Lower lobe of right lung (tissue), 2 donors: ENCODE measurements around the gene PLCL1. TPM values are rescaled to one million over a fixed set of nuclear protein-coding genes. Genes with fewer than 3 reads are reported as not detected.

Experiments
- ATAC-seq, 2 donors: fragments of 200-7000 bp; cut with Tn5 transposase; one replicate each; pipeline ENCODE4 v1.9.1; 2020 to 2022; ENCODE audit warnings: mild to moderate bottlenecking in 2 of 2, moderate library complexity in 2 of 2
- DNase-seq: peaks from one replicate; pipeline ENCODE4 v3.0.0-alpha.2; 2020
- H3K27ac ChIP-seq: fragments of 200-600 bp; one replicate; pipeline ENCODE4 v1.8.0; 2022
- H3K27me3 ChIP-seq: fragments of 200-600 bp; one replicate; pipeline ENCODE4 v1.8.0; 2022; ENCODE audit warnings: low read depth
- H3K36me3 ChIP-seq: fragments of 200-600 bp; one replicate; pipeline ENCODE4 v1.8.0; 2022; ENCODE audit warnings: mild to moderate bottlenecking
- H3K4me1 ChIP-seq: fragments of 200-600 bp; one replicate; pipeline ENCODE4 v1.8.0; 2022
- H3K4me3 ChIP-seq: fragments of 200-600 bp; one replicate; pipeline ENCODE4 v1.8.0; 2022; ENCODE audit warnings: mild to moderate bottlenecking
- H3K9me3 ChIP-seq: fragments of 200-600 bp; one replicate; pipeline ENCODE4 v1.8.0; 2022
- CTCF ChIP-seq: fragments of 200-600 bp; IDR thresholded peaks from one replicate; pipeline ENCODE4 v1.8.0; 2022; ENCODE audit warnings: antibody characterized with exemption, mild to moderate bottlenecking
- intact Hi-C: fragments of 100-400 bp; cut with DNase I; formaldehyde crosslinking; loops from one replicate; pipeline ENCODE4 v1.11.0; 2022
- total RNA-seq: library from RNA; stranded (reverse); fragmentation: NEBNext Ultra II Directional; extraction: Animal tissue kit (Norgen Biotek cat#: 25700); gene quantifications from one replicate; pipeline ENCODE4 v1.2.1, GENCODE V29; 2021
- donor health status: DM: no; HTN: yes; CAD: no; lungs with severe emphysema.

Gene PLCL1
- total RNA-seq, 1 donor from 2014 or later: 6.3 TPM

- no peaks in the 10 kb centered on the region for H3K9me3 ChIP-seq
- H3K4me3 ChIP-seq: no peak overlapping the region
- H3K36me3 ChIP-seq: no peaks in the 10 kb centered on the region
- no peak overlapping the region for H3K27ac ChIP-seq
- ATAC-seq (no peak), DNase-seq (no peak)
- H3K4me1 ChIP-seq: no peaks in the 10 kb centered on the region
- H3K27me3 ChIP-seq: no peaks in the 10 kb centered on the region
- intact Hi-C loops: no loop called here
- TF ChIP-seq CTCF: no peak
Measured at GRCh38 chr2:198063242-198063641, 258.8 kb downstream of the PLCL1 start.

GRCh38 chr2:198065322-198065721 lies 260.9 kb downstream of the PLCL1 start:
- ATAC-seq: no peak

GRCh38 chr2:198066597-198066996 lies 262.2 kb downstream of the PLCL1 start:
- intact Hi-C loops: no loop called here
- ATAC-seq: no peak
- no peak for TF ChIP-seq CTCF
- Histone ChIP-seq H3K27ac (no peak overlapping the region), H3K4me1 (no peaks in the 10 kb centered on the region), H3K27me3 (no peaks in the 10 kb centered on the region), H3K9me3 (no peaks in the 10 kb centered on the region), H3K36me3 (no peaks in the 10 kb centered on the region), H3K4me3 (no peak overlapping the region)
- DNase-seq: no peak

More at GRCh38 chr2:198065322-198065721, 260.9 kb downstream of the PLCL1 start:
- Histone ChIP-seq H3K27ac (no peak overlapping the region), H3K4me3 (no peak overlapping the region), H3K36me3 (no peaks in the 10 kb centered on the region), H3K9me3 (no peaks in the 10 kb centered on the region), H3K27me3 (no peaks in the 10 kb centered on the region), H3K4me1 (no peaks in the 10 kb centered on the region)
- intact Hi-C loops: no loop called here
- no peak for DNase-seq
- TF ChIP-seq CTCF: no peak

DNA sequence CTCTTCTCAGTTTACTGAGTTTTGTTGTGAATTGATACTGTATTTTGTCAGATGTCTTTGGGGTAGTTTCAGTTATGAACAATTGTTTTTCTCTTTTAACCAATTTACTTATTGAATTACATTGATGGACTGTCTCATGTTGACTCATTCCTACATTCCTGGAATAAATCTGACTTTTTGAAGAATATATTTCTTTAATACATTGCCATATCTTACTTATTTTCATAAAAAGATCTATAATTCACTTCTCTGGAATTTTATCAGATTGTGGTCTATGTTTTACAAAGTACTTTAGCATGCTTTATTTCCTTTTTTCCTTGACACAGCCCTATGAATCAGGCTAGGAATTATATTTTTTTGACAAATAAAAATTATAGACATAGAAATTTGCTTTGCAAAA lies 268.3 kb downstream of the PLCL1 start:
- Histone ChIP-seq H3K4me1 (no peaks in the 10 kb centered on the region), H3K27ac (no peak overlapping the region), H3K9me3 (no peaks in the 10 kb centered on the region), H3K27me3 (no peaks in the 10 kb centered on the region), H3K36me3 (no peaks in the 10 kb centered on the region), H3K4me3 (no peak overlapping the region)
- ATAC-seq: no peak
- no peak for DNase-seq
- TF ChIP-seq CTCF: no peak
- intact Hi-C loops: no loop called here

GRCh38 chr2:198073253-198073652 lies 268.9 kb downstream of the PLCL1 start:
- H3K27ac ChIP-seq: no peak overlapping the region
- DNase-seq (no peak), ATAC-seq (no peak)
- intact Hi-C loops: no loop called here
- TF ChIP-seq CTCF: no peak
- no peak overlapping the region for H3K4me3 ChIP-seq
- H3K9me3 ChIP-seq: no peaks in the 10 kb centered on the region
- no peaks in the 10 kb centered on the region for H3K36me3 ChIP-seq
- no peaks in the 10 kb centered on the region for H3K4me1 ChIP-seq
- no peaks in the 10 kb centered on the region for H3K27me3 ChIP-seq

- ATAC-seq: no peak
- Histone ChIP-seq H3K4me1 (no peaks in the 10 kb centered on the region), H3K27me3 (no peaks in the 10 kb centered on the region), H3K9me3 (no peaks in the 10 kb centered on the region), H3K4me3 (no peak overlapping the region), H3K27ac (no peak overlapping the region), H3K36me3 (no peaks in the 10 kb centered on the region)
- intact Hi-C loops: no loop called here
- no peak for TF ChIP-seq CTCF
- no peak for DNase-seq
Measured at GRCh38 chr2:198077477-198077876, 273.1 kb downstream of the PLCL1 start.
